Measurements from ENCODE around the gene PPP1R9B.

DNA sequence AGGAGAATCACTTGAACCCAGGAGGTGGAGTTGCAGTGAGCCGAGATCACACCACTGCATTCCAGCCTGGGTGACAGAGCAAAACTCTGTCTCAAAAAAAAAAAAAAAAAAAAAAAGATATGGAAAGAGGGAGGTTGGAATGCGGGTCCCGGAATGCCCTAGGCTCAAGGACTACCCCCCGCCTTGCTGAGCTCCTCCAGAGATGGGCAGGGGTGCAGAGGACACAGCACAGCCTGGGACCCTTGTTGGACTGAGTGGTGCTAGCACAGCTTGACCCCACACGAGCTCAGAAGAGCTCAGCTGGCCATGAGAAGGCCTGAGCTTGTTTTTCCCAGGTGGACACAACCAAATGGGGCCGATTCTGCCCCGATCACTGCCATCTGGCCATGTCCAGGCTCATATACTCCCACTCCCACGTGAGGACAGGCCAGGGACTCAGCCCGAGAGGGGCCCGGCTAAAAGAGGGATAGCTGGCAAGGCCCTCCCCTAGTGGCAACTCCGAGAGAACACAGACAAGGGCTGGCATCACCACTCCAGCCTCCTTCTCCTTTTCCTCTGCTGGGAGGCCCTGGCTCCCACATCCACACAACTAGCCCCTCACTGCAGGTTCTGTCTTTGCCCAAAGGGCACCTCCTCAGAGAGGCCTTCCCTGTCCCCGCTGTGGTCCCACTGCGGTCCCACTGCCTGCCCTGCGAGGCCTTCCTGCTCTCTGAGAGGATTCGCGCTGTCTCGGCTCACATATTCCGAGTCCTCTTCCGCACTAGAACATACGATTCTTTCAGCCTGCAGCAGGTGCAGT is 26.3 kb upstream of the PPP1R9B start:
- TF ChIP-seq, protein P1, sequence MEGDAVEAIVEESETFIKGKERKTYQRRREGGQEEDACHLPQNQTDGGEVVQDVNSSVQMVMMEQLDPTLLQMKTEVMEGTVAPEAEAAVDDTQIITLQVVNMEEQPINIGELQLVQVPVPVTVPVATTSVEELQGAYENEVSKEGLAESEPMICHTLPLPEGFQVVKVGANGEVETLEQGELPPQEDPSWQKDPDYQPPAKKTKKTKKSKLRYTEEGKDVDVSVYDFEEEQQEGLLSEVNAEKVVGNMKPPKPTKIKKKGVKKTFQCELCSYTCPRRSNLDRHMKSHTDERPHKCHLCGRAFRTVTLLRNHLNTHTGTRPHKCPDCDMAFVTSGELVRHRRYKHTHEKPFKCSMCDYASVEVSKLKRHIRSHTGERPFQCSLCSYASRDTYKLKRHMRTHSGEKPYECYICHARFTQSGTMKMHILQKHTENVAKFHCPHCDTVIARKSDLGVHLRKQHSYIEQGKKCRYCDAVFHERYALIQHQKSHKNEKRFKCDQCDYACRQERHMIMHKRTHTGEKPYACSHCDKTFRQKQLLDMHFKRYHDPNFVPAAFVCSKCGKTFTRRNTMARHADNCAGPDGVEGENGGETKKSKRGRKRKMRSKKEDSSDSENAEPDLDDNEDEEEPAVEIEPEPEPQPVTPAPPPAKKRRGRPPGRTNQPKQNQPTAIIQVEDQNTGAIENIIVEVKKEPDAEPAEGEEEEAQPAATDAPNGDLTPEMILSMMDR (IDR thresholded peaks at IDR 0.05; ENCODE audit: low read depth, low read length, poor library complexity, severe bottlenecking), result no peak
- no peak for TF ChIP-seq EZH2phosphoT487 (IDR thresholded peaks at IDR 0.05; ENCODE audit: borderline replicate concordance, low read length)
